Medulla oblongata (tissue), 1 donor: Measurements from ENCODE around the gene GAD1.

ENCODE experiments used
- DNase-seq: peaks from one replicate; pipeline ENCODE4 v3.0.0-alpha.2; 2015; ENCODE audit errors: extremely low spot score

GAD1 gene

GRCh38 chr2:170818036-170818751 lies 1.5 kb downstream of the GAD1 start:
- DNase-seq = no peak

- no peak for DNase-seq
These were observed 2.2 kb downstream of the GAD1 start for GRCh38 chr2:170818752-170819470.

- DNase-seq = no peak
These were observed 3.3 kb downstream of the GAD1 start for GRCh38 chr2:170819680-170820664.

- no peak for DNase-seq
These were observed 4.3 kb downstream of the GAD1 start for GRCh38 chr2:170820757-170821530.

- no peak for DNase-seq
These were observed 5.0 kb downstream of the GAD1 start for GRCh38 chr2:170821531-170822289.

GRCh38 chr2:170822290-170823087 lies 5.8 kb downstream of the GAD1 start:
- no peak for DNase-seq

- no peak for DNase-seq
These were observed 6.6 kb downstream of the GAD1 start for GRCh38 chr2:170823088-170823897.

GRCh38 chr2:170823898-170824215 lies 7.2 kb downstream of the GAD1 start:
- no peak for DNase-seq

- no peak for DNase-seq
These were observed 7.9 kb downstream of the GAD1 start for GRCh38 chr2:170824526-170825015.

- DNase-seq = no peak
These were observed 11.3 kb downstream of the GAD1 start for GRCh38 chr2:170827841-170828532.

GRCh38 chr2:170828533-170828916 lies 11.8 kb downstream of the GAD1 start:
- DNase-seq = no peak

GRCh38 chr2:170829036-170829435 lies 12.3 kb downstream of the GAD1 start:
- DNase-seq = no peak

- DNase-seq = no peak
These were observed 13.5 kb downstream of the GAD1 start for GRCh38 chr2:170830166-170830565.

GRCh38 chr2:170831115-170831514 lies 14.4 kb downstream of the GAD1 start:
- no peak for DNase-seq

- DNase-seq = no peak
These were observed 19.3 kb downstream of the GAD1 start for GRCh38 chr2:170836027-170836426.

GRCh38 chr2:170840717-170841210 lies 24.1 kb downstream of the GAD1 start:
- no peak for DNase-seq

- DNase-seq = no peak
These were observed 26.1 kb downstream of the GAD1 start for GRCh38 chr2:170842785-170843184.

- no peak for DNase-seq
These were observed 27.0 kb downstream of the GAD1 start for GRCh38 chr2:170843656-170844055.
